ENCODE results near the gene P4HB.

P4HB gene

DNA sequence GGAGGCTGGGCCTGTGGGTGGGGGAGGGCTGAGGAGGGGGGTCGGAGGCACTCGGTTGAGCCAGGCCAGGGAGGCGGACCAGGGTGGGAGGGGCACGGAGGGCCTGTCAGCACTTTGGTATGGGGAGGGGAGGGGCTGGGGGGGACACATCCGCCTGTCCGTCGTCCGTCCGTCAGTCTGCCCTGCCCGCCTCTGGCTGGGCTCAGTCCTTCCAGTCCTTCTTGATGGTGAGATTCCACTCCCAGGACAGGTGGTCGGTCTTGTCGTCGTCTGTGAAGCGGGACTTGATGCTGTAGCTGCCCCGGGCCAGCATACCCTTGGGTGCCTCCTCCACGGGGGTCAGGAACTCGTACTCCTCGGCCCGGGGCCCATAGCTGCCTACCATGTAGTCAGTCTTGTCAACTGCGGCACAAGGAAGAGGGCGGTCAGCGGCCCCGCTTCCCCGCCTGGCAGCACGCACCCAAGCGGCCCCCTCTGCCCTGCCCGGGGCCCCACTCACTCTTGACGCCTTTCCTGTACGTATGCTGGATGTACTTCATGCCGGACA lies 8.4 kb upstream of the P4HB start:
- no peak for DNase-seq (ENCODE audit: low read depth in 3 of 3)

GRCh38 chr17:81867991-81868673 lies 7.8 kb upstream of the P4HB start:
- no peak for DNase-seq (ENCODE audit: low read depth in 3 of 3)

- DNase-seq (ENCODE audit: low read depth in 3 of 3), result no peak
These were observed 7.0 kb upstream of the P4HB start for GRCh38 chr17:81867170-81867990.

DNA sequence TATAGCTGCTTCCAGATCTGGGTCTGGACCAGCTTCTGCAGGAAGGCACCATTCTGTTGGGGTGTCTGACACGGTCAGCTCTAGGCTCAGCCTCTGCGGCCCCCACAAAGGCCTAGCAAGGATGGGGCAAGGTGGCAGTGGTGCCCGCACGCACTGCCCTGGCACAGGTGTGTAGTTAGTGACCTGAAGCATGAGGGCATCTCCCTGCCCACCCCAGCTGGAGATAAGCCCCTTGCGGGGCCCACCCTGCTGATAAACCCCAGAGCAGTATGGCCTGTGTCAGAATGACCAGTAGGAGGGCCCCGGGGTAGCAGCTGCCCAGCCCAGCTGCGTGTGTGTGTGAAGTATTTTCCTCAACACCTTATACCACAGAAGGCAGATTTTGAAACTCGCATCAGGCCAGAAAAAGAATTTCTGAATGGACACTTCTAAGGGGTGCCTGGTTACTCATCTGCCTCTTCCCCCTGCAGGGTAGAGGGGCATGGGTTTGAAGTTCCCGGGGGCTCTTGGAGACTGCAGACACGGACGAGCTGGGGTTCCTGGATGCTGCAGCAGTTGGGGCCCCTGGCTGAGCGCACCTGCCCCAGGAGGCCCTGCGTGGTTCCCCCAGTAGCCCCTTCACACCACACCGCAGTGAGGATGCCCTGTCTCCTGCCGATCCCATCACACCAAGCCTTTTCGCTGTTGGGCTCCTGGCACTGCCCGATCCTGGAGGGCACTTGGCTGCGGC lies 6.3 kb upstream of the P4HB start:
- DNase-seq (ENCODE audit: low read depth in 3 of 3), result no peak

- no peak for DNase-seq (ENCODE audit: low read depth in 3 of 3)
These were observed 5.6 kb upstream of the P4HB start for GRCh38 chr17:81865733-81866439.

GRCh38 chr17:81865358-81865732 lies 5.0 kb upstream of the P4HB start:
- DNase-seq (ENCODE audit: low read depth in 3 of 3), result no peak

DNA sequence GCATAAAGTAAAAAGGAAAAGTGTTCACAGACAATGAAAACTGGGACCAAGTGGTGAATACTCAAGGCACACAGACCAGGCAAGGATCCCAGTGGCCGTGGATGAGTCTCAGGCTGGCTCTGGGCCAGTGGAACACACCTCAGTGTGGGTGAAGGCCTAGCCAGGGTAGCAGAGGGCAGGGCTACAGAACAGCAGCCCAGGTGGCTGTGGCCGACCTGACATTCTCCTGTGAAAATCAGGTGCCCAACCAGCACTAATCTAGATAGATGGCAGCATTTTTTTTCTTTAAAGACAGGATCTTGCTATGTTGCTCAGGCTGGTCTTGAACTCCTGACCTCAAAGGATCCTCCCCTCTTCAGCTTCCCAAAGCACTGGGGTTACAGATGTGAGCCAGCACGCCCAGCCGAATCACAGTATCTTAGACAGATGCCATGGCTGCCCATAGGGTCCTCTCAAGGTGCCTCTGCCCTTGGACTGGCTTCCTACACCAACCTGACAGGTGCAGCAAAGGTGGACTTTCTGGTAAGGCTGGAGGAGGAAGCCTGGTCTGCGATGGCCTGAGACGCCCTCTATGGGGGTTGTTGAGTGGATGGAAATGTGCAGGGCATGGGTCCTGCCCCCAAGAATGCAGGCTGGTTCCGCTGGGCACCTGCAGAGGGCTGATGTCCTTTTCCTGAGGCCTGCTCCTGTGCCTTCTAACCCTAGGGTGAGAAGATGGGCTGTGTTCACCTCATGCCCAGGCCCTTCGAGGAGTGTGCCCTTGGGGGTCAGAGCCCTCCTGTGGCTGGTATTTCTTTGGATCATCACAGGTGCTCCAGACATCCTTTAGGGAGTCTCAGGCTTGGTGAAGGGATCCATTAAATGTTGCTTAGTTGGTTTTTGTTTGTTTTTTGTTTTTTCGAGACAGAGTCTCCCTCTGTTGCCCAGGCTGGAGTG lies 3.8 kb upstream of the P4HB start:
- no peak for DNase-seq (ENCODE audit: low read depth in 3 of 3)

DNA sequence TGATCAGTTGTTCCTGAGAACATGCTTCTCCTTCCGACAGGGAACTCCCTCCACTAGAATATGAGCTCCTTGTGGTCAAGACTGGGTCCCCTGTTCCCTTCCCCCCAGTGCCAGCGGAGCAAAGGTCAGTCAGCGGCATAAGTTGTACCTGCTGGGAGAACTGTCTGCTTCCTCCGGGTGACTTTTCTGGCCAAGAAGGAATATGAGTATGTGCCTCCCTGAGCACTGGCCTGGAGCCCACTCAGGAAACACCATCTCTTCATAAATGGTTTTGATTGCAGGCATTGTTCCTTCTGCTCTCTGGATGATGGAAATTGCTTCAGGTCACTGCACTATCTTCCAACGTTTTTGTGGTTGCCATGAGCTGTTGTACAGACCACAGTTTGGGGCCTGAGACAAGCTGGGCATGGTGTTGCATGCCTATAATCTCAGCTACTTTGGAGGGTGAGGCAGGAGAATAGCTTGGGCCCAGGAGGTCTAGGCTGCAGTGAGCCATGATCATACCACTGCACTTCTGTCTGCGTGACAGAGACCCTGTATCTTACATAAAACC lies 2.9 kb upstream of the P4HB start:
- DNase-seq (ENCODE audit: low read depth in 3 of 3), result no peak

DNA sequence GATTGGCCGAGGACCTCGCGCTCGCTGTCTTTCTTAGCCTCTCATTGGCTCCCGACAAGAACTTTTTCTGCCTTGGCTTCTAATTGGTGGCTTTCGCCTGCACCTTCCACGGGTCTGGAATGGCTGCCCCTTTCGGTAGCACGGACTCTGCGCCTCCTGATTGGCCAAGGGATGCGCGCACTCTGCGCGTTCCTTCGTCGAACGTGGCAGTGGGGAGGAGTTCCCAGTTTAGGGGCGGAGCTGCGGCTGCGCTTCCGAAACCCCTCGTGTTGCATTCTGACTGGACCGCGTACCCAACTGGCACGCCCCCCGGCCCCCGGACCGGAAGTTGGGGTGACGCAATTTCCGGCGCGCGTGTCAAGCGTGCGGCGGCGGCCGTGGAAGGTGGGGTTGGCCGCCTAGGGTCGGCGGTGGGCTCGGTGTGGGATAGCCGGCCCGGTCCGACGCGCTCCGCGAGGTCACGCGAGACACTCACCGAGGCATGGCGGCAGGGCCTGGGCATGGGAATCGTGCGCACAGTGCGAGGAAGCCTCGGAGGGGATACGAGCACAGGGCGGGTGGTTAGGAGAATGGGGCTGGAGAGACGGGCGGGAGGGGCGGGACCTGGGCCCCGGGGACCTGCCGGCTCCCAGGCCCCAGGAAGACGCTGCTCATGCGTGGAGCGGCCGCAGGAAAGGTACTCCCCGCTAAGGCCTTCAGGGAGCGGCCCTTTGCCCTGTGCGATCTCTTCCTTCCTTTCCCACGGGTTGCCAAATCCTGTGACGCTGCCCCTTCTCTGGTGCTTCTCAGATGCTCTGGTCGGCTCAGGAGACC lies 627 bp upstream of the P4HB start:
- peak; percentile 98 to 99 (median 98) for DNase-seq (ENCODE audit: low read depth in 3 of 3)

- no peak for DNase-seq (ENCODE audit: low read depth in 3 of 3)
These were observed 1.1 kb downstream of the P4HB start for GRCh38 chr17:81858967-81859905.

- DNase-seq (ENCODE audit: low read depth in 3 of 3), result no peak
These were observed 2.0 kb downstream of the P4HB start for GRCh38 chr17:81858170-81858966.

DNA sequence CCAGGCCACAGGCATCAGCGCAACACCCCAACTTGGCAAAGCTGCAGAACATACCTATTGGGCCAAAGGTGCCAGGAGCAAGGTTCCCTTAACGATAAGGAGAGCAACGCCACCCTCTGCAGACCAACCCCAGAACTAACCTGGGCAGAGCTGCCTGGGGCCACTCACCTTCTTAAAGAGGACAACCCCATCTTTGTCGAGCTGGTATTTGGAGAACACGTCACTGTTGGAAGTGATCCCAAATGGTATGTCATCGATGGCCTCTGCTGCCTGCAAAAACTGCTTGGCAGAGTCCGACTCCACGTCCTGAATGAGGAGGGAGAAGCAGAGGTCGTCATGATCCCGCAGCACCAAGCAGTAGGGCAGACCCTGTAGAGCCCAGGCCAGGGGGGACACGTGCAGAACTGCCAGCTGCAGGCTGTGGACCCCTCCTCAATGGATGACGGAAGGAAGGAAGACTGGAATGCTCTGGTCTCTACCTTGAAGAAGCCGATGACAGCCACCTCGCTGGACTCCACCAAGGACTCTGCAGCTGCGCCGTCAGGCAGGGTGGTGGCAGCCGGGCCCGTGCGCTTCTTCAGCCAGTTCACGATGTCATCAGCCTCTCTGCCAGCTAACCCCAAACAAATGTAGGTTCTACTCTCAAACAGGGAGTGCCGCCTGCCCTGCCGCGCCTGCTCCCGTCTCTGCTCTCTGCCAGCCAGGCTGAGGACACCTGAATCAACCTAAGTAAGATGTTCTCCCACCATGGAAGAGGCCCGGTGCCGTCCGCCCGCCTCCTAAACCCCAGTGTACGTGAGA lies 5.2 kb downstream of the P4HB start:
- DNase-seq (ENCODE audit: low read depth in 3 of 3), result no peak

GRCh38 chr17:81852237-81852636 lies 8.1 kb downstream of the P4HB start:
- DNase-seq (ENCODE audit: low read depth in 3 of 3), result no peak

- DNase-seq (ENCODE audit: low read depth in 3 of 3), result no peak
These were observed 8.9 kb downstream of the P4HB start for GRCh38 chr17:81851423-81851822.

DNA sequence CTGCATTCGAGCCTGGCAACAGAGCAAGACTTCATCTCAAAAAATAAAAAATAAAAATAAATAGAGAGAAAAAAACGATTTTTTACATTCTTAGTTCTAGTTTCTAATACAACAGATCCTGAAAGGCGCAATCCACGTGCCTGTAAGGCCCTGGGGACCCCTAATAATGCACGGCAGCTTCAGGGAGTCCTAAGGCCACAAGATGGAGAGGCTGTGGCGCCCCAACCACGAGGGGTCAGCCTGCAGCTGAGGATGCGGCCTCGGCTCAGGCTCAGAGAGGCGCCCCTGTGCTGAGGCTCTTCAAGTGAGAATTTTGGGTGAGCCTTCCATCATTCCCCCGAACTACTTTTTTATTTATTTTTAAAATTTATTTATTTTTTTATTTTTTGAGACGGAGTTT lies 10.9 kb downstream of the P4HB start:
- no peak for DNase-seq (ENCODE audit: low read depth in 3 of 3)

All from stimulated activated CD4-positive, alpha-beta T cell treated with anti-CD3 and anti-CD28 coated beads, TNF-alpha, amount 100 ng/mL, for 4 hours (primary cell).